Glutamatergic neuron (in vitro differentiated cells): ENCODE results near the gene AMPH. TPM values are rescaled to one million over a fixed set of nuclear protein-coding genes. Genes with fewer than 3 reads are reported as not detected.
"Not testable (repeated sequence)": the region's sequence is repeated elsewhere in the genome, so short reads cannot be mapped to it uniquely, and the experiment has no call there.

Experiments used
- DNase-seq: peaks from one replicate; pipeline ENCODE4 v3.0.0; 2022
- H3K27ac Mint-ChIP-seq: one replicate; pipeline ENCODE4 v1.8.0; 2020; ENCODE audit warnings: mild to moderate bottlenecking, mixed read lengths, inconsistent platforms; ENCODE audit not compliant: unreplicated experiment
- H3K27me3 Mint-ChIP-seq: one replicate; pipeline ENCODE4 v1.8.0; 2020; ENCODE audit warnings: mild to moderate bottlenecking, moderate library complexity, mixed read lengths, inconsistent platforms; ENCODE audit not compliant: unreplicated experiment
- H3K36me3 Mint-ChIP-seq: one replicate; pipeline ENCODE4 v1.8.0; 2020; ENCODE audit warnings: mild to moderate bottlenecking, mixed read lengths, inconsistent platforms; ENCODE audit not compliant: unreplicated experiment
- H3K4me1 Mint-ChIP-seq: one replicate; pipeline ENCODE4 v1.8.0; 2020; ENCODE audit warnings: mild to moderate bottlenecking, low read depth, mixed read lengths, inconsistent platforms; ENCODE audit not compliant: unreplicated experiment
- H3K4me3 Mint-ChIP-seq: one replicate; pipeline ENCODE4 v1.8.0; 2020; ENCODE audit warnings: mild to moderate bottlenecking, mixed read lengths, inconsistent platforms; ENCODE audit not compliant: unreplicated experiment
- H3K9me3 Mint-ChIP-seq: one replicate; pipeline ENCODE4 v1.8.0; 2020; ENCODE audit warnings: mild to moderate bottlenecking, moderate library complexity, mixed read lengths, inconsistent platforms; ENCODE audit not compliant: unreplicated experiment
- total RNA-seq: library from RNA; stranded (reverse); fragmentation: NEBNext Ultra II Directional; extraction: Animal tissue kit (Norgen Biotek cat#: 25700); gene quantifications from one replicate; pipeline ENCODE4 v1.2.1, GENCODE V29; 2021; ENCODE audit not compliant: unreplicated experiment
- TF ChIP-seq, protein P1 (sequence below): fragments of 200-600 bp; sonication (generic); IDR thresholded peaks from one replicate; pipeline ENCODE4 v1.5.0; 2021; ENCODE audit not compliant: partially characterized antibody, unreplicated experiment

The AMPH gene
- total RNA-seq, 1 donor from 2014 or later, result 9.4 TPM

DNA sequence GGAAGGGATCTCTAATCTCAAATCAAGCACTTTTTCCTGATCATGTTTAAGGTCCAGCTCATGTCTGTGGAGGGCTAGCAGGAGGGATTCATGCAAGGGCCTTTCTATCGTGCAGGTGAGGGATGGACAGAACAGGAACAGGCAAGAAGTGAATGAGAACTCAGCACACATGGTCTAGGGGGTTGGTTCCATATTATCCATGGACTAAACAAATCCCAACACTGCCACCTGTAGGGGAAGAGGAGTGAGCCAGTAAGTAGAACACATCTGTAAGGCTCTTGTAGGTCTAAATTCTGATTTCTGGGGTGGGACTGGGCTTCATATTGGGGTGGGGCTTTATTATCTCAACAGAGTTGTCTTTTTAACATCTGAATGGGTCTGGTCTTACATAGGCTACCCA is 219.8 kb downstream of the AMPH start:
- TF ChIP-seq, protein P1, sequence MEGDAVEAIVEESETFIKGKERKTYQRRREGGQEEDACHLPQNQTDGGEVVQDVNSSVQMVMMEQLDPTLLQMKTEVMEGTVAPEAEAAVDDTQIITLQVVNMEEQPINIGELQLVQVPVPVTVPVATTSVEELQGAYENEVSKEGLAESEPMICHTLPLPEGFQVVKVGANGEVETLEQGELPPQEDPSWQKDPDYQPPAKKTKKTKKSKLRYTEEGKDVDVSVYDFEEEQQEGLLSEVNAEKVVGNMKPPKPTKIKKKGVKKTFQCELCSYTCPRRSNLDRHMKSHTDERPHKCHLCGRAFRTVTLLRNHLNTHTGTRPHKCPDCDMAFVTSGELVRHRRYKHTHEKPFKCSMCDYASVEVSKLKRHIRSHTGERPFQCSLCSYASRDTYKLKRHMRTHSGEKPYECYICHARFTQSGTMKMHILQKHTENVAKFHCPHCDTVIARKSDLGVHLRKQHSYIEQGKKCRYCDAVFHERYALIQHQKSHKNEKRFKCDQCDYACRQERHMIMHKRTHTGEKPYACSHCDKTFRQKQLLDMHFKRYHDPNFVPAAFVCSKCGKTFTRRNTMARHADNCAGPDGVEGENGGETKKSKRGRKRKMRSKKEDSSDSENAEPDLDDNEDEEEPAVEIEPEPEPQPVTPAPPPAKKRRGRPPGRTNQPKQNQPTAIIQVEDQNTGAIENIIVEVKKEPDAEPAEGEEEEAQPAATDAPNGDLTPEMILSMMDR, result peak; percentile 53
- peak; percentile 29 for DNase-seq
- Mint-ChIP-seq H3K4me3 (no peak overlapping the region), H3K4me1 (peaks cover 6% of the 10 kb centered on the region), H3K9me3 (no peaks in the 10 kb centered on the region), H3K27me3 (peaks cover 2% of the 10 kb centered on the region), H3K27ac (no peak overlapping the region), H3K36me3 (no peaks in the 10 kb centered on the region)

DNA sequence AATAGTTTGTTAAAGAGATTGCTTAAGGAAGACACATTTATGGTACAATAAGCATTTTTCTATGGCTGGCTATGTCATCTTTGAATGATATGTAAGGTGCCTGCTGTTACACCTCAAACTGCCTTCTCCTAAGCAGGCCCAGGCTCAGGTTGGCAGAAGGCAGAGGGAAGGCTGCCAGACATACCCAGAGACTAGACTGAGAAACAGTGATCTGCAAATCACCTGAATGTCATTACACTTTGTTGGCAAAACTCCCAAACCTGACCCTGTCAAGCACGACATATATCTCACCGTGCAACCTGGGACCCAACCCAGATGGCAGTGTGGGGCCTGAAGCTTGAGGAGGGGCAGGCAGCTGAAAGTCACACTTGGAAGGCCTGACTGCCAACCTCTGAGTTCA is 221.1 kb downstream of the AMPH start:
- H3K4me3 Mint-ChIP-seq, result no peak overlapping the region
- DNase-seq, result no peak
- H3K9me3 Mint-ChIP-seq, result no peaks in the 10 kb centered on the region
- no peak overlapping the region for H3K27ac Mint-ChIP-seq
- H3K27me3 Mint-ChIP-seq, result peaks cover 2% of the 10 kb centered on the region
- H3K4me1 Mint-ChIP-seq, result peaks cover 6% of the 10 kb centered on the region
- H3K36me3 Mint-ChIP-seq, result no peaks in the 10 kb centered on the region
- TF ChIP-seq, protein P1, result no peak

DNA sequence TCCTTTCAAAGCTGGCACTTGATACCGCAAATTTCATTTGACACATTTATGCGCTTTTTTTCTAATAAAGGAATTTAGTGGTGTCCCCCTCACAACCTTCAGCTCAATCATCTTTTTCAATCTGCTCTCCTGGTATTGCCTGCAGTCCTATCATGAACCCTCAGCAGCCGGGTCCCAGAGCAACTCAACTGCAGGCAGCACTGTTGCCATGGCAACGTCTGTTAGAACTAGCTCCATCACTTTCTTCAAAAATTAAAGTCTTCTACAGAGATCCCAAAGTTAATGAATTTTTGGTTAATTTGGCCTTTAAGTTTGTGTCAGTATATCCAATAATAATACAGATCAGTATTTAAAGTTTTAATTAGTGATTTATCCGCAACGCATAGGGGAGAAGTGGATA is 221.6 kb downstream of the AMPH start:
- peaks cover 5% of the 10 kb centered on the region for H3K36me3 Mint-ChIP-seq
- H3K9me3 Mint-ChIP-seq, result no peaks in the 10 kb centered on the region
- peaks cover 2% of the 10 kb centered on the region for H3K27me3 Mint-ChIP-seq
- H3K27ac Mint-ChIP-seq, result no peak overlapping the region
- TF ChIP-seq, protein P1, result no peak
- DNase-seq, result no peak
- H3K4me1 Mint-ChIP-seq, result peaks cover 6% of the 10 kb centered on the region
- no peak overlapping the region for H3K4me3 Mint-ChIP-seq

DNA sequence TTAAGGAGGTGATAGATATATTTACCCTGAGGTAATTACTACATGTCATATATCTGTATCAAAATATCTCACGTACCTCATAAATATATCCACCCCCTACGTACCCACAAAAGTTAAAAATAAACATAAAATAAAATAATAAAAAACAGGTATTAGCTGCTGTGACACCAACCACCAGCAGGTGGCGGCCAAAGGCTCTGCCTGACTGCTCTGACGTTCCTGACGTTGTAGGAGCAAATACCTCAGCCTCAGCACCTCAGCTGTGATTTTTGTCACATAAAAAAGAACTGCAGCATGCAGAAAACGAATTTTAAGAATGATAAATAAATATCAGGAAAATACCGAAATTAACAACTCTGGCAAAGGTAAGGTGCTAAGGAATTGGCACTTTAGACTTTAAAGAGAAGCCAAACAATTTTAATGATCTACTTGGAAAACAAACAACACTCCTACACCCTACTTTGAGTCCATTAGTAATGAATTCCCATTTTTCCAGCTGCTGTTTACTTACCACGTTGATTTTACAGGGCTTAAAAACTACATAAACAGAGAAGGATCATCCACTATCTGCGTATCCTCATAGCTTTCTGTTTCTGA is 232.3 kb downstream of the AMPH start:
- peaks cover 12% of the 10 kb centered on the region for H3K36me3 Mint-ChIP-seq
- no peak overlapping the region for H3K4me3 Mint-ChIP-seq
- peaks cover 3% of the 10 kb centered on the region for H3K27me3 Mint-ChIP-seq
- TF ChIP-seq, protein P1, result peak; percentile 97
- DNase-seq, result peak; percentile 62
- H3K27ac Mint-ChIP-seq, result no peak overlapping the region
- peaks cover 6% of the 10 kb centered on the region for H3K4me1 Mint-ChIP-seq
- H3K9me3 Mint-ChIP-seq, result peaks cover 5% of the 10 kb centered on the region

DNA sequence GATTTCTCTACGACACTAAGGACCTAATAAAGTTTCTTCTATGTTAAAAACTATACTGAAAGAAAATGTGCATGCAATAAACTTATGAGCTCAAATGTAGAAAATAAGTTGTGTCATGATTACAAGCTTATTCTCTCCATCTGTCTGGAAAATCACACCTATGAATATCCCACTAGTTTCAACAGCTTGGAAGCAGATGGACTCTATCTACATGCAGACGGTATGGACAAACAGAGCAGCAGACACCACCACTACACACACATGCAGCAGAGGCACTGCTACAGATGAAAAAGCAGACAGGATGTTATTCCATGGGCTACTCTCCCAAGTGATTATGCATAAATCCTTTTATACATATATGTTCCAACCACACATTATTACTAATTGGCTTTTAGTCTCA is 234.3 kb downstream of the AMPH start:
- peaks cover 3% of the 10 kb centered on the region for H3K9me3 Mint-ChIP-seq
- H3K4me3 Mint-ChIP-seq, result no peak overlapping the region
- H3K27me3 Mint-ChIP-seq, result peaks cover 1% of the 10 kb centered on the region
- no peak for DNase-seq
- H3K27ac Mint-ChIP-seq, result no peak overlapping the region
- TF ChIP-seq, protein P1, result no peak
- H3K4me1 Mint-ChIP-seq, result peaks cover 6% of the 10 kb centered on the region
- peaks cover 12% of the 10 kb centered on the region for H3K36me3 Mint-ChIP-seq

DNA sequence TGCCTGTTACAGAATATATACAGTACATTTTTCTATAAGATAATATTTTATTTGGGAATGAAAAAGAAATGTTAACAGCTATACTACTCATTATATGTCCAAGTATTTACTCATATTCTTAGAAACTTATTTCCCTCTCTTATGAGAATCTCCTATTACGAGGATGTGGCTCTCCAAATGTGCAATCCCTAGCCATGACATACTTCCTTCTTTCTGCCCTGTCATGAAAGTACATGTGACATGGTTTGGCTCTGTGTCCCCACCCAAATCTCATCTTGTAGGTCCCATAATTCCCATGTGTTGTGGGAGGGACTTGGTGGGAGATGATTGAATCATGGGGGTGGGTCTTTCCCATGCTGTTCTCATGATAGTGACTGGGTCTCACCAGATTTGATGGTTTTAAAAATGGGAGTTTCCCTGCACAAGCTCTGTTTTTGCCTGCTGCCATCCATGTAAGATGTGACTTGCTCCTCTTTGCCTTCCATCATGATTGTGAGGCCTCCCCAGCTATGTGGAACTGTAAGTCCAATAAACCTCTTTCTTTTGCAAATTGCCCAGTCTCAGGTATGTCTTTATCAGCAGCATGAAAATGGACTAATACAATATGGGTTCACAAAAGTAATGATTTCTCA is 235.1 kb downstream of the AMPH start:
- not testable (repeated sequence) for H3K4me3 Mint-ChIP-seq, H3K27ac Mint-ChIP-seq, H3K9me3 Mint-ChIP-seq, H3K4me1 Mint-ChIP-seq, DNase-seq, H3K27me3 Mint-ChIP-seq
- peaks cover 12% of the 10 kb centered on the region for H3K36me3 Mint-ChIP-seq
